K562 treated with DMSO at 1 percent for 24 hours (cell line): Measurements from ENCODE around the gene KDM3A. TPM values are rescaled to one million over a fixed set of nuclear protein-coding genes. Genes with fewer than 3 reads are reported as not detected.

Experiments used
- total RNA-seq: library from RNA; unstranded; fragments of 300-600 nt; gene quantifications from 2 replicates; pipeline ENCODE4 v1.2.3, GENCODE V29; 2022; ENCODE audit warnings: low read depth; ENCODE audit not compliant: insufficient read depth

Gene KDM3A
- 25.0 and 32.3 TPM in 2 replicates for total RNA-seq

DNA sequence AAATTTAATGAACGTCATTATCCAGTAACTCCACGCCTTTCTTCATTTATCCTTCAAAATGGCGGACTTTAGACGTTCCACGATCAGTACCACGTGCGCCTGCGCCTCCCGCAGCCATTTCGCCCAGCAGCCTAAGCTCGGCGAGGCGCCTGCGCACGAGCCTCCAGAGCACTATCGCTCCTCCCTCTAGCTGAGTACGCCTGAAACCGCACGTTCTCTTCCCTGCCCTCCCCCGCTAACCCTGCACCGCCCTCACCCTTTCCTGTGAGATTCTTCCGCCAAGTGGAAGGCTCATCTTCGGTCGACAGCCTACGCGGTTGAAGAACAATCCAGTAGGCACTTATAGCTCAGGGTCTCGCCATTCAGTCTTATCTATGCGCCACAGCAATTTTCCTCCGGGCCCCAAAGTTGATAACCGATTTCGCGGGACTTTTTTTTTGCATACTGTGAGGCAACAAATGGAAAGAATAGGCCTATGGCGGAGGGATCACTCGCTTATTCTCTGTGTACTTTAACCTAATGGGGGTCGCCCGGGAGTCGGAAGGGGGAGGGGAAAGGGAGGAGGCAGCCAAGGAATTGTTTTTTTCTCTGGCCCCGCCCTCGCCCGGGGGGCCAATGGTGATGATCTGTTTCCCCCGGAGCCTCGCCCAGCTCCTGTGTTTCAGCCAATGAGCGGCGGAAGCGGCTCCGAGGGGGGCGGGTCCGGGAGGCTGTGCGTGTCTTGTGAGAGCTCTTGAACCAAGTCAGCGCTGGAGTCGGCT, at the start of gene KDM3A:
KDM3A (plus strand) TSS at position 741 of the 761 bp plus-strand sequence. CDS start 677 bp downstream, outside the sequence.

Other genes starting within 250 kb of the KDM3A start
- gene IMMT, start 245.9 kb upstream of the KDM3A start, total RNA-seq, result 82.1 and 86.4 TPM in 2 replicates
- gene MRPL35, start 241.9 kb upstream of the KDM3A start, total RNA-seq, result 49.0 and 63.3 TPM in 2 replicates
- 0.22 TPM in 1 of 2 replicates, not detected in the other for gene REEP1, start 103.7 kb upstream of the KDM3A start, total RNA-seq
- 20.2 and 25.0 TPM in 2 replicates for gene CHMP3, start 122.1 kb downstream of the KDM3A start, total RNA-seq
- 13.5 and 14.7 TPM in 2 replicates for gene RNF103, start 182.5 kb downstream of the KDM3A start, total RNA-seq